ENCODE data around the gene ARHGDIA.

GRCh38 chr17:81838753-81839255 is 32.3 kb downstream of the ARHGDIA start:
- TF ChIP-seq CTCF (IDR thresholded peaks at IDR 0.05) (no peak), POLR2A (IDR thresholded peaks at IDR 0.05) (no peak), POLR2AphosphoS5 (IDR thresholded peaks at IDR 0.05) (no peak)
